SJCRH30 (cell line): ENCODE measurements around the gene SASH3. TPM values are rescaled to one million over a fixed set of nuclear protein-coding genes. Genes with fewer than 3 reads are reported as not detected.

Experiments used
- DNase-seq, 2 experiments: peaks; one replicate each; pipeline ENCODE4 v3.0.0-alpha.2; 2015 to 2020
- H3K27ac ChIP-seq: fragments of 250-450 bp; sonication (Bioruptor Pico); 2 replicates; pipeline ENCODE4 v1.5.1; 2020; ENCODE audit warnings: mild to moderate bottlenecking, moderate library complexity
- H3K27me3 ChIP-seq: fragments of 250-450 bp; sonication (Bioruptor Pico); 2 replicates; pipeline ENCODE4 v1.5.1; 2020; ENCODE audit warnings: mild to moderate bottlenecking, moderate library complexity
- H3K36me3 ChIP-seq: fragments of 250-450 bp; sonication (Bioruptor Pico); 2 replicates; pipeline ENCODE4 v1.5.1; 2020; ENCODE audit warnings: mild to moderate bottlenecking, moderate library complexity
- H3K4me1 ChIP-seq: fragments of 250-450 bp; sonication (Bioruptor Pico); 2 replicates; pipeline ENCODE4 v1.5.1; 2020; ENCODE audit warnings: mild to moderate bottlenecking, moderate library complexity
- H3K4me3 ChIP-seq: fragments of 250-450 bp; sonication (Bioruptor Pico); 2 replicates; pipeline ENCODE4 v1.5.1; 2020; ENCODE audit warnings: mild to moderate bottlenecking, moderate library complexity
- H3K9me3 ChIP-seq: fragments of 250-450 bp; sonication (Bioruptor Pico); replicated peaks from 2 replicates; pipeline ENCODE4 v1.5.1; 2020; ENCODE audit warnings: mild to moderate bottlenecking, moderate library complexity
- total RNA-seq: library from RNA; depleted of rRNA; stranded (reverse); fragments of >200 nt; shearing (Covaris generic); gene quantifications from 2 replicates; pipeline ENCODE4 v1.2.3, GENCODE V29; 2014; rRNA removed

Gene SASH3
- total RNA-seq, 1 experiment from 2014 or later: not detected

GRCh38 chrX:129833153-129833990, 53.6 kb downstream of the SASH3 start:
- no peaks in the 10 kb centered on the region for H3K36me3 ChIP-seq
- no peaks in the 10 kb centered on the region for H3K27me3 ChIP-seq
- DNase-seq: no peak
- no peaks in the 10 kb centered on the region for H3K9me3 ChIP-seq
- no peak overlapping the region for H3K27ac ChIP-seq
- H3K4me3 ChIP-seq: no peak overlapping the region
- H3K4me1 ChIP-seq: no peaks in the 10 kb centered on the region

DNA sequence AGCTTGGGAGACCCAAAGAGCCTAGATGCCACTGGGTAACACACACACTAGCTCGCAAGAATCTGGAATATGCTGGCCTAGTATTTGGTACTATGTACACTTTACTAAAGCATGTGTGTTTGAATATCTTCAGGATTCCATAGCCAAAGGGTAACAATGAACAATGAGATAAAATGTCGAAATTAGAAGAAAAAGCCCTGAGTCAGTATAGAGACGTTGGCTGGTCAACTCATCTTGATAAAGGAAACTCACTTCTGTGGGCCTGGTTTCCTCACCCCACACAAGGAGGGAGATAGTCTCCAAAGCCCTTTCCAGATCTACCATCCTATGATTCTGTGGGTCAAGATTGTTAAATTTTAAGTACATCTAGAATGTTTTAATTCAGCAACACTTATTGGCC, 57.1 kb downstream of the SASH3 start:
- no peaks in the 10 kb centered on the region for H3K27me3 ChIP-seq
- H3K4me1 ChIP-seq: no peaks in the 10 kb centered on the region

GRCh38 chrX:129840344-129840743, 60.6 kb downstream of the SASH3 start:
- Histone ChIP-seq H3K27me3 (no peaks in the 10 kb centered on the region), H3K36me3 (no peaks in the 10 kb centered on the region), H3K4me1 (no peaks in the 10 kb centered on the region), H3K9me3 (no peaks in the 10 kb centered on the region), H3K4me3 (no peak overlapping the region), H3K27ac (no peak overlapping the region)
- no peak for DNase-seq

More for the DNA sequence above, 57.1 kb downstream of the SASH3 start:
- Histone ChIP-seq H3K36me3 (no peaks in the 10 kb centered on the region), H3K9me3 (no peaks in the 10 kb centered on the region), H3K4me3 (no peak overlapping the region), H3K27ac (no peak overlapping the region)
- no peak for DNase-seq

- Histone ChIP-seq H3K27ac (peak overlapping the region; percentile 46; the same call in 1 of the 2 replicates), H3K4me1 (no peaks in the 10 kb centered on the region), H3K36me3 (no peaks in the 10 kb centered on the region), H3K9me3 (no peaks in the 10 kb centered on the region), H3K27me3 (no peaks in the 10 kb centered on the region), H3K4me3 (peak overlapping the region; percentile 71)
- peak in 1 of 2 experiments; percentile 18 for DNase-seq
Observed at GRCh38 chrX:129842510-129843208, 62.9 kb downstream of the SASH3 start.

- H3K4me3 ChIP-seq: peak overlapping the region; percentile 71
- H3K27ac ChIP-seq: peak overlapping the region; percentile 46; the same call in 1 of the 2 replicates
- peak in 1 of 2 experiments; percentile 4 for DNase-seq
- no peaks in the 10 kb centered on the region for H3K36me3 ChIP-seq
- H3K27me3 ChIP-seq: no peaks in the 10 kb centered on the region
- no peaks in the 10 kb centered on the region for H3K4me1 ChIP-seq
- no peaks in the 10 kb centered on the region for H3K9me3 ChIP-seq
Observed at GRCh38 chrX:129843209-129843458, 63.4 kb downstream of the SASH3 start.

- no peaks in the 10 kb centered on the region for H3K27me3 ChIP-seq
- H3K27ac ChIP-seq: peak within 1 kb of the TSS; percentile 46; the same call in 1 of the 2 replicates
- no peaks in the 10 kb centered on the region for H3K9me3 ChIP-seq
- DNase-seq: peak; percentile 88 to 91
- H3K4me3 ChIP-seq: peak within 1 kb of the TSS; percentile 71
- H3K36me3 ChIP-seq: no peaks in the 10 kb centered on the region
- H3K4me1 ChIP-seq: no peaks in the 10 kb centered on the region
Observed at GRCh38 chrX:129843459-129844306, 63.9 kb downstream of the SASH3 start, which contains the start of gene ZDHHC9. Gene ZDHHC9, minus strand, starts transcription at chrX:129843886. Its CDS starts 1,941 bp downstream, at chrX:129841945.

Other genes with a start within 250 kb of the SASH3 start
- gene OCRL, start 239.7 kb upstream of the SASH3 start, total RNA-seq: 14.5 and 17.7 TPM in 2 replicates
- 0.73 and 0.81 TPM in 2 replicates for gene APLN, start 125.0 kb upstream of the SASH3 start, total RNA-seq
- gene XPNPEP2, start 41.0 kb upstream of the SASH3 start, total RNA-seq: 0.14 and 0.25 TPM in 2 replicates
- gene ZDHHC9, start 63.9 kb downstream of the SASH3 start, total RNA-seq: 30.6 and 31.1 TPM in 2 replicates
- gene UTP14A, start 126.2 kb downstream of the SASH3 start, total RNA-seq: 43.6 and 43.9 TPM in 2 replicates
- gene BCORL1, start 202.7 kb downstream of the SASH3 start, total RNA-seq: 5.1 and 5.6 TPM in 2 replicates